GM21529 (cell line): ENCODE measurements around the gene SIT1.
"Not testable (repeated sequence)": the region's sequence is repeated elsewhere in the genome, so short reads cannot be mapped to it uniquely, and the experiment has no call there.

Experiments used
- ATAC-seq: cut with Tn5 transposase; IDR thresholded peaks from one replicate; pipeline ENCODE4 v1.9.1; 2021; ENCODE audit not compliant: unreplicated experiment

Gene SIT1

GRCh38 chr9:35638751-35639150 is 12.0 kb downstream of the SIT1 start:
- ATAC-seq: not testable (repeated sequence)

GRCh38 chr9:35637427-35637955 is 13.2 kb downstream of the SIT1 start:
- not testable (repeated sequence) for ATAC-seq

- ATAC-seq: not testable (repeated sequence)
These were observed 13.9 kb downstream of the SIT1 start for GRCh38 chr9:35636877-35637246.

- no peak for ATAC-seq
These were observed 14.4 kb downstream of the SIT1 start for GRCh38 chr9:35636135-35636876.

GRCh38 chr9:35635730-35636129 is 15.0 kb downstream of the SIT1 start:
- ATAC-seq: no peak

GRCh38 chr9:35629597-35629996 is 21.1 kb downstream of the SIT1 start:
- ATAC-seq: no peak

GRCh38 chr9:35628389-35628991 is 22.2 kb downstream of the SIT1 start:
- ATAC-seq: no peak

- ATAC-seq: no peak
These were observed 23.2 kb downstream of the SIT1 start for GRCh38 chr9:35627575-35627974.

- ATAC-seq: peak; percentile 51
These were observed 31.0 kb downstream of the SIT1 start for GRCh38 chr9:35619800-35620158.

- peak; percentile 46 for ATAC-seq
These were observed 31.6 kb downstream of the SIT1 start for GRCh38 chr9:35618854-35619799.

GRCh38 chr9:35618325-35618727 is 32.4 kb downstream of the SIT1 start, which contains the start of gene CD72:
TSS of gene CD72 (minus strand) at chr9:35618413. CDS start at chr9:35618303, 110 bp downstream.
- ATAC-seq: no peak

GRCh38 chr9:35617548-35617947 is 33.2 kb downstream of the SIT1 start:
- no peak for ATAC-seq

- ATAC-seq: no peak
These were observed 33.9 kb downstream of the SIT1 start for GRCh38 chr9:35616681-35617459.

GRCh38 chr9:35615981-35616680 is 34.6 kb downstream of the SIT1 start:
- no peak for ATAC-seq

GRCh38 chr9:35612843-35613242 is 37.9 kb downstream of the SIT1 start:
- ATAC-seq: no peak

- not testable (repeated sequence) for ATAC-seq
These were observed 38.7 kb downstream of the SIT1 start for GRCh38 chr9:35612066-35612465.

- peak; percentile 58 for ATAC-seq
These were observed 39.4 kb downstream of the SIT1 start for GRCh38 chr9:35611230-35611797.

- no peak for ATAC-seq
These were observed 40.9 kb downstream of the SIT1 start for GRCh38 chr9:35609820-35610163.

- ATAC-seq: no peak
These were observed 41.5 kb downstream of the SIT1 start for GRCh38 chr9:35609001-35609819.
